Activated naive CD8-positive, alpha-beta T cell treated with anti-CD3 and anti-CD28 coated beads, Interleukin-2, amount 50 U/mL, for 24 hours (primary cell): ENCODE data around the gene EXOC3L4.

Experiments used
- ATAC-seq: fragments of 150-1000 bp; cut with Tn5 transposase; one replicate; pipeline ENCODE4 v1.10.0; 2021
- DNase-seq: peaks from one replicate; pipeline ENCODE4 v3.0.0; 2021
- H3K27ac Mint-ChIP-seq: one replicate; pipeline ENCODE4 v1.8.0; 2021; ENCODE audit warnings: mild to moderate bottlenecking, mixed read lengths
- H3K27me3 Mint-ChIP-seq: one replicate; pipeline ENCODE4 v1.8.0; 2021; ENCODE audit warnings: mixed read lengths
- H3K36me3 Mint-ChIP-seq: one replicate; pipeline ENCODE4 v1.8.0; 2021; ENCODE audit warnings: low read depth, mixed read lengths
- H3K4me1 Mint-ChIP-seq: one replicate; pipeline ENCODE4 v1.8.0; 2021; ENCODE audit warnings: mixed read lengths
- H3K4me3 Mint-ChIP-seq: one replicate; pipeline ENCODE4 v1.8.0; 2021; ENCODE audit warnings: mild to moderate bottlenecking, moderate library complexity, mixed read lengths
- H3K9me3 Mint-ChIP-seq: one replicate; pipeline ENCODE4 v1.8.0; 2021; ENCODE audit warnings: mixed read lengths

Gene EXOC3L4

DNA sequence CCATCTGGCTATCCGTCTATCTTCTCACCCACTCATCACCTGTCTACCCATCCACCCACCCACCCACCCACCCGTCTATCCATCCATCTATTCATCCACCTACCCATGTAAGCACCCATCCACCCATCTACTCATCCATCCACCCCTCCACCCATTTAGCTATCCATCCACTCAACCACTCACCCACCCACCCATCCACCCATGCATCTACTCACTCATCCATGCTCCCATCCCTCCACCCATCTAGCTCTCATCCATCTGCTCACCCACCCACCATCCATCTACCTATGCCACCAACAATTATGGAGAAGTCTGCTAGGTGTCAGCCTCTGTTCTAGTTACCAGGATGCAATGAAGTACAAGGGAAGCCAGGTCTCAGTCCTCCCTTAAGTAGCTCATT is 39.9 kb downstream of the EXOC3L4 start:
- no peaks in the 10 kb centered on the region for H3K9me3 Mint-ChIP-seq
- H3K27me3 Mint-ChIP-seq, result peaks cover 5% of the 10 kb centered on the region
- no peaks in the 10 kb centered on the region for H3K36me3 Mint-ChIP-seq
- H3K27ac Mint-ChIP-seq, result no peak overlapping the region
- no peak overlapping the region for H3K4me3 Mint-ChIP-seq
- no peak for ATAC-seq
- H3K4me1 Mint-ChIP-seq, result no peaks in the 10 kb centered on the region
- no peak for DNase-seq

DNA sequence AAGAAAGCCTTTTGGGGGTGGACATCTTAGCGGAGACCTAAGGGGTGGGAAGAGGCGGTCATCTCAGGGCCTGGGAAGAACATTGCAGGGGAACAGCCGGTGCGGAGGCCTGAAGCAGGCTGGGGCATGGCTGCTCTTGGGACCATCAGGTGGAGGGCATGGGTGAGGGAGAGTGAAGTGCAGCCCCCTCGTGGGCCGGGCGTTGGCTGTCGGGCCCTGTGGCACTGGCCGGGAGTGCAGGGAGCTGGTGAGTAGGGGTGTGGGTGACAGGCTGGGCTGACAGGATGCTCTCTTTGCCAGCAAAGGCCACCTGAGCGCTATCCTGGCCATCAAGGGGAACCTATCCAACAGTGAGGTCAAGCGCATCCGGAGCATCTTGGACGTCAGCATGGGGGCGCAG is 40.4 kb downstream of the EXOC3L4 start:
- no peak overlapping the region for H3K4me3 Mint-ChIP-seq
- ATAC-seq, result no peak
- no peaks in the 10 kb centered on the region for H3K9me3 Mint-ChIP-seq

DNA sequence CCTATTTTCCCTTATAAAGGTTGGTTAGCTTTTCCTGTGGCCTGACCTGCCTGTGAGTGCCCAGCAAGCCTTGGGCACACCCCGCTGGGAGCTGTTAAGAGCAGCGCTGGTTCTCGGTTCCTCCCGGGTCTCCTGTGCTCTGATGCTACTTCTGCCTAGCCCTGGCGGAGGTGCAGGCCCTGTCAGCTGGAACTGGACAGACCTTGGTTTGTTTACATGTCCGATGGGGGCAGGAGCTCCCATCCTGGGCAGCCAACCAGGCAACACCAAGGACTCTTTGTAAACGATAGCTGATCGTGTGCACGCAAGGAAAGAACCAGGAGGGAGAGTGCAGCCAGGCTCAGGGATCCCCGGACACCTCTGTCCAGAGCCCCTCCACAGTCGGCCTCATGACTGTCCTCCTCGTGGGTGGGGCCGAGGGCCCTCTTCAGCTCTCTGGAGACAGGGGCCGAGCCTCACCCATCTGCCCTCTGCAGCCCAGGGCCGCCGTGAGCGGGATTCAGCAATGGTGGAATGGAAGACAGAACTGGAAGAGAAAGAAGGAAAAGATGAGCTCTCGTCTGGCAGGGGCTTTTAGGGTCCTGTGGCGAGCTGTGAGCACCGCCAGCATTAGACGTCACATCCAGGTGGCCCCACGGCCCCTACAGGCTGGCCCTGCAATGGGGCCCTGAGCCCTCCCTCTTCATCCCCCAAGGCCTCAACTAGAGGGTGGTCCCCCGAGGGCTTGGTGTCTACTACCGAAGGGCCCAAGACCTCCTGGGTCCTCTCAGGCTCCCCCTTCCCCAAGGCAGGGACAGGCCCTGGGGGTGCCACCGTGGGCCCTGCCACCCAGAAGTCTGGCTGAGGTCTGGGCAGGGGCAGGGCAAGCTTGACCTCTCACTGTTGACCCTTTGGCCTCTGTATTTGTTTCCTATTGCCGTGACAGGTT is 41.1 kb downstream of the EXOC3L4 start:
- no peak overlapping the region for H3K4me3 Mint-ChIP-seq
- DNase-seq (no peak), ATAC-seq (no peak)
- H3K9me3 Mint-ChIP-seq, result no peaks in the 10 kb centered on the region
- no peaks in the 10 kb centered on the region for H3K36me3 Mint-ChIP-seq
- H3K27me3 Mint-ChIP-seq, result peaks cover 10% of the 10 kb centered on the region
- no peak overlapping the region for H3K27ac Mint-ChIP-seq
- no peaks in the 10 kb centered on the region for H3K4me1 Mint-ChIP-seq

More for the DNA sequence above, 40.4 kb downstream of the EXOC3L4 start:
- no peak for DNase-seq
- H3K36me3 Mint-ChIP-seq, result no peaks in the 10 kb centered on the region
- H3K4me1 Mint-ChIP-seq, result no peaks in the 10 kb centered on the region
- peaks cover 8% of the 10 kb centered on the region for H3K27me3 Mint-ChIP-seq
- H3K27ac Mint-ChIP-seq, result no peak overlapping the region

DNA sequence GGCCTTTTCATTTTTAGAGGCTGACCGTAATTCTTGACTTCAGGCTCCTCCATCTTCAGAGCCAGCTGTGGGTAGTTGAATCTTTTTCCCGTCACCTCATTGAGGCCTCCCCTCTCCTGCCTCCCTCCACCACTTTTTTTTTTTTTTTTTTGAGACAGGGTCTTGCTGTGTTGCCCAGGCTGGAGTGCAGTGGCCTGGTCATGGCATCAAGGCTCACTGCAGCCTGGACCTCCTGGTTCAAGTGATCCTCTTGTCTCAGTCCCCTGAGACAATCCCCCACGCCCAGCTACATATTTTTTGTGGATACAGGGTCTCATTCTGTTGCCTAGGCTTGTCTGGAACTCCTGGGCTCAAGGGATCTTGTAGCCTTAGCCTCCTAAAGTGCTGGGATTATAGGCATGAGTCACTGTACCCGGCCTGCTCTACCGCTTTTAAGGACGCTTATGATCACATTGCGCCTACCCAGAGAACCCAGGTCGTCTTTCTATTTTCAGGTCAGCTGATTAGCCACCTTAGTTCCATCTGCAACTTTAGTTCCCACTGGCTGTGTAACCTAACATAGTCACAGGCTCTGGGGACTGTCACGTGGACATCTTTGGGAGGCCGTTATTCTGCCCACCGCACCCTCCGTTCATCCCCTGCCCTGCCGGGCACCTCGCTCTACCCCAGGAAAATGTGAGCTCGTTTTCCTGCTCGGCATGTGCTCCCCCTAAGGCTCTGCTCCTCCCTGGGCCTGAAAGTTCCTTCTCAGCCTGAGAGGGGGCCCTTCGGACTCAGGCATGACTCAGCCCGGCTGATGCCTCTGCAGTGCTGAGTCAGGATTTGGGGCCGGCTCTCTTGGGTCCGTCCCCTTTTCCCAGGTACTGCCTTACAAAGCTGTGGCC is 42.1 kb downstream of the EXOC3L4 start:
- ATAC-seq (no peak), DNase-seq (no peak)
- peaks cover 15% of the 10 kb centered on the region for H3K27me3 Mint-ChIP-seq
- no peak overlapping the region for H3K4me3 Mint-ChIP-seq
- no peaks in the 10 kb centered on the region for H3K36me3 Mint-ChIP-seq
- no peak overlapping the region for H3K27ac Mint-ChIP-seq
- peaks cover 3% of the 10 kb centered on the region for H3K4me1 Mint-ChIP-seq
- no peaks in the 10 kb centered on the region for H3K9me3 Mint-ChIP-seq

DNA sequence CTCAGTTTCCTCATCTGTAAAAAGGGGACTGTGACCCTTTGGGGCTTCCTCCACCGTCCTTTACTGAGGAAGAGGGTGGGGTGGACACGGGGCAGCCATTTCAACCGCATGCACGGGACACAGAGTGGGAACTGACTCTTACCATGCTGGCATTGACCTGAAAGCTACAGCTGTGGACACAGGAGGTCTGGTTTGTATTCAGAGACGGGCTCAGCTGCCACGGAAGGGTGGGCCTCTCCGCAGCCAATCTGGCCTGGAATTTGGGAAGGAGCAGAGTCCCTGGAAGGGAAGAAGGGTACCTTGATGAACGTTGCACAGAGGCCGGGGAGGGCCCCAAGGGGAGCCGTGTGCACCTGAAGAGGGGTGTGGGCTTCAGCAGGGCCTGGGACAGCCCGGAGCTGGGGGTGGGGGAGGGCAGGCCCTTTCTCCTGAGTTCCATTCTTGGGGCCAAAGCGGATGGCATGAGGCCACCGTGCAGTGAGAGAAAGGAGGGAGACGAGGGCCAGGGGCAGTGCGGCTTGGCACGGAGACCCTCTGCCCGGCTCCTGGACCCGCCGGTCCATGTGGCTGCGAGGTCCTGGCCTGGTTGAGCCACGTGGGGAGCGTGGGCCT is 43.3 kb downstream of the EXOC3L4 start:
- ATAC-seq, result no peak
- H3K27ac Mint-ChIP-seq, result no peak overlapping the region
- no peak overlapping the region for H3K4me3 Mint-ChIP-seq

DNA sequence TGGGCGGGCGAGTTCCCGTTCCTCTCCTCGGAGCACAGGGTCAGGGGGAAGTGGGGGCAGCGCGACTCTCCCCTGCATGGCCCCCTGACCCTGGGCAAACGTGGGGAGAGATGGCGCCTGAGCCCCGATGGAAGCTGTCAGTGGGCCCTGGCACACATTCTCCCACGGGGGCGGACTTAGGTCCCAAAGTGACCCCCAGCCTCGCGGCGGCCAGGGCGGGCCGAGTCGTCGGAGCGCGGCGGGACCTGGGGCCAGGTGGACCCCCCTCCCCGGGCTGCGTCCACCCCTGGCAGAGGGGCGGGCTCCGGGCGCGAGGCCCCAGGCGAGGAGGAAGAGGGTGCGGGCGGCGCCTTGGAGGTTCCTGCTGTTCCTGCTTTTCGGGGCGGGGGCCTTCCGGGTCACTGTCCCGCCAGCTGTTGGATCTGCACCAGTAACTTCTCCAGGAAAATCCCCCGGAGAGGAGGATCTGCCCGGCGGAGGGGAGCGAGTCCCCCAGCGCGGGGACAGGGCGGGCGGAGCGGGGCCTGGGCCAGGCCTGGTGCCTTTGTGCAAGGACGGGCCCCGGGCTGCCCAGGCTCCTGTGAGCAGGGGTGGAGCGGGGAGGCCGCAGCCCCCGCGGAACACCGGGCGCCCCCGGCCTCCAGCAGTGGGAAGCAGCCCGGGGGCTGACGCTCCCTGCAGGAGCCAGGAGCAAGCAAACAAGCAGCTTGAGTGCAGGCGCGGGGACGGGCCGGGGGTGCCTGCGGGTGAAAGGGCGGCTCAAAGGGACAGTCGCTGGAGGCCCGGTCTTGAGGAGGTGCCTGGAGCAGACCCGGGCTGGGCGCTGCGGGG is 44.0 kb downstream of the EXOC3L4 start:
- H3K4me3 Mint-ChIP-seq, result no peak overlapping the region
- no peaks in the 10 kb centered on the region for H3K9me3 Mint-ChIP-seq
- H3K27ac Mint-ChIP-seq, result no peak overlapping the region
- peaks cover 3% of the 10 kb centered on the region for H3K4me1 Mint-ChIP-seq
- no peaks in the 10 kb centered on the region for H3K36me3 Mint-ChIP-seq
- DNase-seq (no peak), ATAC-seq (no peak)
- peaks cover 22% of the 10 kb centered on the region for H3K27me3 Mint-ChIP-seq

More for the DNA sequence above, 43.3 kb downstream of the EXOC3L4 start:
- no peaks in the 10 kb centered on the region for H3K9me3 Mint-ChIP-seq
- DNase-seq, result no peak
- peaks cover 15% of the 10 kb centered on the region for H3K27me3 Mint-ChIP-seq
- no peaks in the 10 kb centered on the region for H3K36me3 Mint-ChIP-seq
- H3K4me1 Mint-ChIP-seq, result peaks cover 3% of the 10 kb centered on the region

DNA sequence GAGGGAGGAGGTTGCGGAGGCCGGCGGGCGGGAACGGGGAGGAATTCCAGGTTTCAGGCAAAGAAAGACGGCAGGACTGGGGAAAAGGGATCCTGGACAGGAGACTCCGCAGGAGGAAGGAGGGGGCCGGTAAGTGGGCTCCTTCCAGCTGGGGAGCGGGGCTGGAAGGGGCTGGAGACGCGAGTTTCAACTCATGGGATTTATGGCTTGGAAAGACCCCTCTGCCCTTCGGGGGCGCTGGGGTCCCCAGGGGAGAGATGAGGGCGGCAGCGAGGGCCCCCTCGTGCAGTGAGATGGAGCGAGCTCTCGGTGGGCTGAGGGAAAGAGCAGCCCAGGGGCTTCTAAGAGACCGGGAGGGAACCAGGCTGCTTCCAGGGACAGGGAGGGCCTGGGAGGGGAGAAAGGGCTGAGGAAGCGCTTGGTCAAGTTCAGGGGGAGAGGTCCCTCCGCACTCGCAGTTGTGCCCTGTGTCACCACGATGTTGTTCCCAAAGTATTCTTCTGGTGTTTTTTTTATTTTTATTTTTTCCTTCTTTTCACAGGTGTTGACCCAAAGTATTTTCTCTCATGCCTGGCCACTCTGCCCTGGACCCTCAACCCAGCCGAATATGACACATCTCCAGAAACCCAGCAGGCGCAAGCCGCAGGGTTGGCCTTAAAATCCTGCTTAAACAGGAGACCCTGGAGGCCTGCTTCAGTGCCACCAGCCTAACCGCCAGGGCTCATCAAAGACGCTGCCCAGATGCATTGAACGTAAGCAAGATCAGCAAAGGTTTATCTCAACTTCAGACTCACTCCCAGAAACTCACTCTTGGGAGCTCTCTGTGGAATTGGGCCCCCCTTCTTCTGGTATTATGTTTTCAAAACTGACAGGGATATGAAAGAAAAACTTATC is 44.9 kb downstream of the EXOC3L4 start:
- ATAC-seq (no peak), DNase-seq (no peak)
- Mint-ChIP-seq H3K4me1 (peaks cover 3% of the 10 kb centered on the region), H3K4me3 (no peak overlapping the region), H3K27ac (no peak overlapping the region), H3K9me3 (no peaks in the 10 kb centered on the region), H3K27me3 (peaks cover 25% of the 10 kb centered on the region), H3K36me3 (no peaks in the 10 kb centered on the region)

DNA sequence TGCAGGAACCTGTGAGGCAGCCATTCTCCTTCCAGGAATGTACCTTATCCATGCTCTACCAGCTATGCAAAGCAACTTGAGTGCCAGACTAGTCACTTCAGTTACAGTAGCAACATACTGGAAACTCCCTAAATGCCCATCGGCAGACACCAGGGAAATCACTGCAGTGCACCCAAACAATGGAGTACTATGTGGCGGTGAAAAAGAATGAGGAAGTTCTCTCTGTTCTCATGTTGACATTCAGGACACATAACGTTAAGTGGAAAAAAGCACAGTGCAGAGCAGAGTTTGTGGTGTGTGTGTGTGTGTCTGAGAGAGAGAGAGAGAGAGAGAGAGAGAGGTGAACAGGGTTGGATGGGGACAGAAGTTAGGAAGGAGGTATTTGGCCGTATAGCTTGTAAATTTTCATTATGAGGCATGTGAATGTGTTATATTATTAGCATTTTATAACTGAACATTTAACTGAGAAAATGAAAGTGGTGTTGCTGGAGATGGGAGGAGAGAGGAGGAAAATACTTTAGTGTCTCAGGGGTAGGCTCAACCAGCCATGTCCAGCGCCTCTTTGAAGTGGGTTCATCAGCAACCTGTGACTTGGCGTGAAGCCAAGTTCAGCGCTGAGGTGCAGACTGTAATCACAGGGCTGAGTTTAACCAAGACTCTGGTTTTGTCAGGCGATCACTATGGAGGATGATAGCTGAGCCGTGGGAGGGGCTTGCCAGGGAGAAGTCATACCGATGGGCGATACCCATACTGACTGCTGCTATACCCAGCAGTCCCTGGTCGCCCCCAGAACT is 46.0 kb downstream of the EXOC3L4 start:
- ATAC-seq (peak; percentile 41), DNase-seq (no peak)
- Mint-ChIP-seq H3K27ac (peak overlapping the region; percentile 5), H3K36me3 (no peaks in the 10 kb centered on the region), H3K9me3 (no peaks in the 10 kb centered on the region), H3K4me3 (no peak overlapping the region), H3K27me3 (peaks cover 26% of the 10 kb centered on the region), H3K4me1 (peaks cover 3% of the 10 kb centered on the region)

DNA sequence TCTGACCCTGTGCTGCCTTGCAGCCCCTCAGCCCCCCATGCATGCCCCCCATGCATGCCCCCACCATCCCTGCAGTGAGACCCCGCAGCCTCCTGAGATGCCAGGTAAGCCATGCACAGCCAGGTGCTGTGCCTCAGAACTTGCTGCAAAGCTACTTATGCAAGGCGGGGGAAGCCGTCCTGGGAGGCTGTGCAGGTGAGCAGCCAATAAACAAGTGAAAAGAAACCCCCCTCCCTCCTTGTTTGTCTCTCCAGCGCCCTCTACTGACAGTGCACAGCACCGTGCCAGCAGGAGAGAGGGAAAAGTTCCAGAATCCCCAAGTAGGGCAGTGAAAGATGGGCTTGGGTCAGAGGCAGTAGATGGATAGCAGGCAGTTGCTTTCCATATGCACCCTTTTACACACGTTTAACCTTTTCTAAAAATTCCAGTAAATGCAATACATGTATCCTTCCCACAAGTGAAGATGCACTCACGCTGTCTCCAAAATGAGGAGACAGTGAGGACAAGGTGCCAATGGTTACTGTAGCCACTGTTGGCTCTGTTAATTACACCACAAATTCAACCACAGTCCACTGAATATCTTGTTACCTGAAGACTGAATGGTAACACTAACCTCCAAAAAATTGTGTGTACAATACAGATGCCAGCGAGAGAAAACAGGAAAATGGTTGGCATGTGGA is 46.7 kb downstream of the EXOC3L4 start:
- Mint-ChIP-seq H3K4me3 (no peak overlapping the region), H3K27me3 (peaks cover 29% of the 10 kb centered on the region), H3K36me3 (no peaks in the 10 kb centered on the region), H3K27ac (no peak overlapping the region), H3K9me3 (no peaks in the 10 kb centered on the region), H3K4me1 (peaks cover 3% of the 10 kb centered on the region)
- DNase-seq (peak; percentile 49), ATAC-seq (no peak)

DNA sequence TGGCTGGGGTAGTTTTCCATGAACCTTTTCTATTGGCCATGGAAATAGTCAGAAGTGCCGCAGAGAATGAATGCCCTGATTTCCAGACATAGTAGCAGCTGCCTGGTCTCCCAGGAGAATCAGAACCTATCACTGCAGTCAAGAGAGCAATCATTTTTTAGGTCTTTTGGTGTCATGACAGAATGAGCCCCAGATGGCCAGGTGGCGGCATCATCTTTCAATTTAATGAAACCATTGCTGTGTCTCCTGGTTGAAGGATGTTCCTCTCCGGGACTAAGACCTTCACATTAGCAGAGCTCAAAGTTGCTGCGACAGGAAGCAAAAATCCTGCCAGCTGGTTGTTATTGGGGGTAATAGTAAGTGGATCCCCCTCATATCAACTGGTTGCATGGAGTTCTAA is 47.5 kb downstream of the EXOC3L4 start:
- Mint-ChIP-seq H3K27ac (no peak overlapping the region), H3K9me3 (no peaks in the 10 kb centered on the region), H3K4me3 (no peak overlapping the region), H3K36me3 (no peaks in the 10 kb centered on the region), H3K27me3 (peaks cover 32% of the 10 kb centered on the region), H3K4me1 (peaks cover 3% of the 10 kb centered on the region)
- ATAC-seq (no peak), DNase-seq (no peak)

DNA sequence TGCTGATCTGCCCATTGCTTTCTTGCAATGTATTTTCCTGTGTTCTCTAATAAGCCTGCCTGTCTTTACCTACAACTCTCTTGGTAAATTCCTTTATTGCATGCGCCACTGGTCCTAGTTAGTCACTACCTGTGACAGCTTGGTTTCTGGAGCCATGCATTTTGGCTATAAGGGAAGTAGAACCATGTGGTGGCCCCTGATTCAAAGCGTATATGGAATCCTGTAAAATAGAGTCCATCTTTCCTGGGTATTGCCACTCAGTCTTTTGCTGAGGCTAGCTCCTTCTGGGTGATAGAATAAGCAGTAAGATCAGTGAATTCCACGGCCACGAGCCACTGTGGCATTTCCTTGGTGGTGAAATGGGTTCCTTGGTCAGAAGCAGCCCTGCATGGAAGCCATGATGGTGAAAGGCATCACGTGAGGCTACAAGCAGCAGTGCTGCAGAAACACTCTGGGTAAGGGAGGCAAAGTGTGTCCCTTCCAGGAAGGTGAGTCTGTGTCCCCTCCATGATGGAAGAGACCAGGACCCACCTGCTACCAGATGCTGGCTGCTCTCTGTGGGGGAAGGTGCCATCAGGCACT is 48.3 kb downstream of the EXOC3L4 start:
- Mint-ChIP-seq H3K4me3 (no peak overlapping the region), H3K27me3 (peaks cover 32% of the 10 kb centered on the region)

DNA sequence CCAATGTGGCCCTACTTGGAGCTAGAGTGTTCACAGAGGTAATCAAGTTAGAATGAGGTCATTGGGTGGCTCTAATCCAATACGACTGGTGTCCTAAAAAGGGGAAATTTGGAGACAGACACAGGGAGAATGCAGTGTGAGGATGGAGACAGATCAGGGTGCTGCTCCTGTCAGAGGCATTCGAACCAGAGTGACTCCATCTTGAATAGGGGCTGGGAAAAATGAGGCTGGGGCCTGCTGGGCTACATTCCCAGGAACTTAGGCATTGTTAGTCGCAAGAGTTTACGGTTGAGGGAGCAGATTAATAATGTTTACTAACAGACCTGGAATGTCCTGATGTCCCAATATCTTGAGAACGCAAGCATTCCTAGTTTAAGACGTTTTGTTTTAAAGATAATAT is 49.0 kb downstream of the EXOC3L4 start:
- Mint-ChIP-seq H3K36me3 (no peaks in the 10 kb centered on the region), H3K4me1 (peaks cover 3% of the 10 kb centered on the region), H3K27ac (no peak overlapping the region), H3K4me3 (no peak overlapping the region), H3K27me3 (peaks cover 35% of the 10 kb centered on the region), H3K9me3 (no peaks in the 10 kb centered on the region)
- DNase-seq (no peak), ATAC-seq (no peak)

More for the DNA sequence above, 48.3 kb downstream of the EXOC3L4 start:
- Mint-ChIP-seq H3K36me3 (no peaks in the 10 kb centered on the region), H3K4me1 (peaks cover 3% of the 10 kb centered on the region), H3K27ac (no peak overlapping the region), H3K9me3 (no peaks in the 10 kb centered on the region)
- no peak for DNase-seq
- no peak for ATAC-seq
